Transverse colon (tissue), 4 donors: ENCODE data around the gene NCBP1. TPM values are rescaled to one million over a fixed set of nuclear protein-coding genes. Genes with fewer than 3 reads are reported as not detected.
A peak's percentile ranks its signal among the peaks of the same experiment; 100 is the strongest.

Experiments
- DNase-seq: peaks from one replicate; pipeline ENCODE4 v3.0.0-alpha.2; 2019
- H3K27ac ChIP-seq, 4 donors: fragments of 200-600 bp; sonication (generic); 2 replicates each; pipeline ENCODE4 v1.5.1; 2016 to 2018; ENCODE audit warnings: inconsistent platforms in 4 of 4
- H3K27me3 ChIP-seq: fragments of 200-600 bp; sonication (generic); 2 replicates; pipeline ENCODE4 v1.5.1; 2017; ENCODE audit warnings: inconsistent platforms
- H3K36me3 ChIP-seq, 4 donors: fragments of 200-600 bp; sonication (generic); 2 replicates each; pipeline ENCODE4 v1.5.1; 2017 to 2019; ENCODE audit warnings: inconsistent platforms in 4 of 4
- H3K4me1 ChIP-seq, 4 donors: fragments of 200-600 bp; sonication (generic); 2 replicates each; pipeline ENCODE4 v1.5.1; 2017 to 2020; ENCODE audit warnings: inconsistent platforms in 4 of 4
- H3K4me3 ChIP-seq, 4 donors: fragments of 200-600 bp; sonication (generic); 1 replicate in 1 of 4; 2 replicates in 3 of 4; pipeline versions ENCODE4 v1.5.1 to v1.6.1; 2017 to 2019; ENCODE audit warnings: inconsistent platforms in 4 of 4
- H3K9me3 ChIP-seq, 2 donors: fragments of 200-600 bp; sonication (generic); 2 replicates each; pipeline ENCODE4 v1.5.1; 2017 to 2019; ENCODE audit warnings: inconsistent platforms in 2 of 2
- EP300 ChIP-seq: sonication (generic); formaldehyde crosslinking; IDR thresholded peaks from one replicate; pipeline ENCODE4 v1.6.1; 2017; ENCODE audit warnings: antibody characterized with exemption, low read depth
- POLR2A ChIP-seq: fragments of 450-650 bp; IDR thresholded peaks from one replicate; pipeline ENCODE4 v1.6.1; 2016; ENCODE audit warnings: antibody characterized with exemption, mild to moderate bottlenecking, moderate library complexity
- POLR2AphosphoS5 ChIP-seq, 3 donors: sonication (generic); formaldehyde crosslinking; IDR thresholded peaks; one replicate each; pipeline ENCODE4 v1.6.1; 2016; ENCODE audit warnings: antibody characterized with exemption in 3 of 3
- WGBS, 2 donors: methylation state at CpG; one replicate each; pipeline ENCODE4 v1.1.5; 2018; ENCODE audit warnings: low coverage in 1 of 2; 5-methylcytosine and 5-hydroxymethylcytosine counted together
- in situ Hi-C, 4 donors: fragments of 200-750 bp; cut with MboI; loops; one replicate each; pipeline versions ENCODE4 v1.15.0 to v1.15.1; 2017; ENCODE audit warnings: low sequenced_read_pairs in 3 of 4, low pct_ligation_motif_present in 1 of 4, low pct_unique_long_range_greater_than_20kb in 1 of 4
- intact Hi-C: fragments of 100-400 bp; cut with DNase I; formaldehyde crosslinking; loops from one replicate; pipeline ENCODE4 v1.15.1; 2023; ENCODE audit warnings: low total_unique reads
- total RNA-seq, 4 donors: library from RNA; depleted of rRNA; stranded (reverse); fragments of >200 nt; gene quantifications; one replicate each; pipeline ENCODE4 v1.1.0, GENCODE V29; 2016
- TF ChIP-seq, protein P1 (sequence below), 5 experiments: fragments of 200-600 bp in 3 of 5; fragments of 450-650 bp in 2 of 5; sonication (generic) in 3 of 5; IDR thresholded peaks; 1 replicate in 2 of 5; 2 replicates in 3 of 5; pipeline ENCODE4 v1.5.1; 2016 to 2017; ENCODE audit warnings: antibody characterized with exemption in 5 of 5, inconsistent platforms in 3 of 5, mild to moderate bottlenecking in 2 of 5, moderate library complexity in 1 of 5

Gene NCBP1
- total RNA-seq, 4 donors from 2014 or later: 24.6 to 40.4 (median 30.6) TPM

GRCh38 chr9:97682242-97682641 is 48.6 kb downstream of the NCBP1 start:
- Histone ChIP-seq H3K27ac (no peak overlapping the region), H3K4me3 (no peak overlapping the region)
- 71 to 97% methylated on average over 1 of the region's 1 CpG for WGBS, 2 donors

DNA sequence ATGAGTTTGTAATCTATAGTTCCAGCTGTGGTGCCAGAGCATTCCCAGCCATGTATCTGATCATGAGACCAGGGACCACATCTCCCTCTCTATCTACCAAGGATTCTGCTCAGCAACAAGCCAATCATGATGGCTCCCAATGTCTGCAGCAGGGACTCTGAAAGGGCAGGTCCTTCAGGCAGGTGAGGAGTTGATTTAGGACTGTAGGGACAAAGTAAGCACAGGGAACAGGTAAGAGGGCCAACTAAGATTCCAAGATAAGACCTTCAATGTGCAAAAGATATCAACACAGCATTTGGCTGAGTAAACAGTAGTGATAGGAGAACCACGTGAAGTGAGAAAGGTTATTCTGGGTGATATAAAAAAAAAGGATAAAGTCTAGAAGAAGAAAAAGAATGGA is 55.0 kb downstream of the NCBP1 start:
- H3K36me3 ChIP-seq: peaks cover 0 to 65% (median 17%) of the 10 kb centered on the region in 4 donors
- no peaks in the 10 kb centered on the region for H3K9me3 ChIP-seq
- no peak for DNase-seq
- intact Hi-C loops: no loop called here
- no peak overlapping the region for H3K4me3 ChIP-seq
- H3K27me3 ChIP-seq: no peaks in the 10 kb centered on the region
- H3K4me1 ChIP-seq: no peaks in the 10 kb centered on the region
- WGBS, 2 donors: 55 to 59% methylated on average over 1 of the region's 1 CpG
- no peak for TF ChIP-seq POLR2AphosphoS5 (IDR thresholded peaks at IDR 0.05)
- no peak for TF ChIP-seq POLR2A
- TF ChIP-seq EP300: no peak
- TF ChIP-seq, protein P1, sequence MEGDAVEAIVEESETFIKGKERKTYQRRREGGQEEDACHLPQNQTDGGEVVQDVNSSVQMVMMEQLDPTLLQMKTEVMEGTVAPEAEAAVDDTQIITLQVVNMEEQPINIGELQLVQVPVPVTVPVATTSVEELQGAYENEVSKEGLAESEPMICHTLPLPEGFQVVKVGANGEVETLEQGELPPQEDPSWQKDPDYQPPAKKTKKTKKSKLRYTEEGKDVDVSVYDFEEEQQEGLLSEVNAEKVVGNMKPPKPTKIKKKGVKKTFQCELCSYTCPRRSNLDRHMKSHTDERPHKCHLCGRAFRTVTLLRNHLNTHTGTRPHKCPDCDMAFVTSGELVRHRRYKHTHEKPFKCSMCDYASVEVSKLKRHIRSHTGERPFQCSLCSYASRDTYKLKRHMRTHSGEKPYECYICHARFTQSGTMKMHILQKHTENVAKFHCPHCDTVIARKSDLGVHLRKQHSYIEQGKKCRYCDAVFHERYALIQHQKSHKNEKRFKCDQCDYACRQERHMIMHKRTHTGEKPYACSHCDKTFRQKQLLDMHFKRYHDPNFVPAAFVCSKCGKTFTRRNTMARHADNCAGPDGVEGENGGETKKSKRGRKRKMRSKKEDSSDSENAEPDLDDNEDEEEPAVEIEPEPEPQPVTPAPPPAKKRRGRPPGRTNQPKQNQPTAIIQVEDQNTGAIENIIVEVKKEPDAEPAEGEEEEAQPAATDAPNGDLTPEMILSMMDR (IDR thresholded peaks at IDR 0.05): no peak
- in situ Hi-C loops: no loop called here
- H3K27ac ChIP-seq: no peak overlapping the region

More at GRCh38 chr9:97682242-97682641, 48.6 kb downstream of the NCBP1 start:
- in situ Hi-C loops (no loop called here), intact Hi-C loops (no loop called here)
- no peak for TF ChIP-seq EP300
- Histone ChIP-seq H3K36me3 (peaks cover 0 to 85% (median 25%) of the 10 kb centered on the region in 4 donors), H3K4me1 (no peaks in the 10 kb centered on the region), H3K9me3 (no peaks in the 10 kb centered on the region), H3K27me3 (no peaks in the 10 kb centered on the region)
- no peak for DNase-seq

DNA sequence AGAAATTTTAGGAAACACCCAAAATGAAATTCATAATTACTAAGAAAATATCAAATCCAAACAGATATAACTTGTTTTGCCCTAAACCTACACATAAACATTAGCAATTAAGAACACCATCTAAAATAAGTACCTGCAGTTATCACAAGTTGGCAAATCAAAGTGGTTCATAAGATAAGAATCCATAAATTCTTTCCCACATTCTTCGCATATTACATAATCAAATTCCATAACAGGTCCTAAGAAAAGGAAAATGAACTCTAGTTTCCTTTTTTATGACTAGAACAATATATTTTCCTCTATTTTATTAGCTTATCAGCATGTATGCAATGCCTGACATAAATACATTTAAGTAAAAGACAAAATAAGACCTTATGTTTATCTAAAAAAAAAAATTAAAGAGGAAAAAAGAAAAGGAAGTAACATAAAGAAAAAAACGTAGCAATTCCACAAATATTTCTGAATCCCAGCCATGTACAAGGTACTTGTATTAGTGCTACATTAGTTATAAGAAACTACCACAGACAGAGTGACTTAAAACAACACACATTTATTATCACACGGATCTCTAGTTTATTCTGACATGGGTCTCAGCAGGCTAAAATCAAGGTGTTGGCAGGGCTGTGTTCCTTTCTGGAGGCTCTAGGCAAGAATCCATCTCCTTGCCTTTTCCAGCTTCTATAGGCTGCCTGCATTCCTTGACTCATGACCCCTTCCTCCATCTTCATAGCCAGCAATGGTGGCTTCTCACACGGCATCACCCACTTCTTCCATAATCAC is 56.0 kb downstream of the NCBP1 start:
- Histone ChIP-seq H3K36me3 (peaks cover 0 to 55% (median 14%) of the 10 kb centered on the region in 4 donors), H3K4me1 (peaks cover 0 to 6% (median 0%) of the 10 kb centered on the region in 4 donors), H3K27ac (no peak overlapping the region), H3K27me3 (no peaks in the 10 kb centered on the region), H3K9me3 (no peaks in the 10 kb centered on the region), H3K4me3 (no peak overlapping the region)
- no peak for DNase-seq
- TF ChIP-seq, protein P1 (IDR thresholded peaks at IDR 0.05): no peak
- TF ChIP-seq POLR2AphosphoS5 (IDR thresholded peaks at IDR 0.05): no peak
- TF ChIP-seq EP300: no peak
- TF ChIP-seq POLR2A: no peak
- WGBS, 2 donors: 63 to 65% methylated on average over 4 of the region's 4 CpGs
- intact Hi-C loops: no loop called here
- in situ Hi-C loops: no loop called here

DNA sequence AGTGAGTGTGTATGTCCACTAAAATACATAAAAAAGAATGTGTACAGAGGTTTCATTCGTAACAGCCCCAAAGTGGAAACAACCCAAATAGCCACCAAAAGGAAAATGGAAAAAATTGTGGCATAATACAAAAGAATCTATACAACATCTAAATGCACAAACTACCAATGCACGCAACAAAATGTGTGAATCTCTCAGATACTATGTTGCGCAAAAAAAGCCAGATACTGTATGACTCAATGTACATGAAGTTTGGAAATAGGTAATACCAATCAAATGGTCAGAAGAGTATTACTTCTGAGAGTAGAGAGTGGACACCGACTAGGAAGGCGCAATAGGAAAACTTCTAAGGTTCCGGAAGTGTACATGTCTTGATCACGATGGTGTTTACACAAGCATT is 61.1 kb downstream of the NCBP1 start:
- Histone ChIP-seq H3K27me3 (no peaks in the 10 kb centered on the region), H3K4me1 (peaks cover 0 to 33% (median 12%) of the 10 kb centered on the region in 4 donors), H3K36me3 (peaks cover 0 to 13% (median 7%) of the 10 kb centered on the region in 4 donors), H3K4me3 (no peak overlapping the region), H3K27ac (no peak overlapping the region), H3K9me3 (no peaks in the 10 kb centered on the region)
- intact Hi-C loops (no loop called here), in situ Hi-C loops (no loop called here)
- 89 to 94% methylated on average over 7 of the region's 7 CpGs for WGBS, 2 donors
- TF ChIP-seq EP300: no peak
- TF ChIP-seq, protein P1 (IDR thresholded peaks at IDR 0.05): no peak
- TF ChIP-seq POLR2A: no peak
- TF ChIP-seq POLR2AphosphoS5 (IDR thresholded peaks at IDR 0.05): no peak
- DNase-seq: no peak

GRCh38 chr9:97695390-97695789 is 61.8 kb downstream of the NCBP1 start:
- no peak for DNase-seq
- Histone ChIP-seq H3K9me3 (no peaks in the 10 kb centered on the region), H3K27ac (no peak overlapping the region), H3K4me3 (peak overlapping the region in 1 of 4 donors; percentile 90), H3K27me3 (no peaks in the 10 kb centered on the region), H3K4me1 (peaks cover 0 to 33% (median 12%) of the 10 kb centered on the region in 4 donors), H3K36me3 (peaks cover 0 to 13% (median 3%) of the 10 kb centered on the region in 4 donors)
- intact Hi-C loops: no loop called here
- 73 to 80% methylated on average over 3 of the region's 3 CpGs for WGBS, 2 donors
- TF ChIP-seq POLR2AphosphoS5 (IDR thresholded peaks at IDR 0.05): no peak
- no peak for TF ChIP-seq POLR2A
- no peak for TF ChIP-seq EP300
- TF ChIP-seq, protein P1 (IDR thresholded peaks at IDR 0.05): no peak
- in situ Hi-C loops: no loop called here
